Right lobe of liver (tissue), 4 donors: Measurements from ENCODE around the gene LRRC15.

Source experiments
- CTCF ChIP-seq, 4 donors: fragments of 200-600 bp in 3 of 4; fragments of 450-650 bp in 1 of 4; IDR thresholded peaks; one replicate each; pipeline versions ENCODE4 v1.5.1 to v1.8.0; 2016 to 2022; ENCODE audit warnings: antibody characterized with exemption in 4 of 4, mild to moderate bottlenecking in 2 of 4
- POLR2A ChIP-seq: fragments of 450-650 bp; IDR thresholded peaks from one replicate; pipeline ENCODE4 v1.6.1; 2017; ENCODE audit warnings: antibody characterized with exemption, mild to moderate bottlenecking
- donor health status: DM: no; HTN: no; CAD: no.
- donor health status: DM: no; HTN: no; CAD: no.
- donor health status: DM: no; HTN: yes; CAD: no.

DNA sequence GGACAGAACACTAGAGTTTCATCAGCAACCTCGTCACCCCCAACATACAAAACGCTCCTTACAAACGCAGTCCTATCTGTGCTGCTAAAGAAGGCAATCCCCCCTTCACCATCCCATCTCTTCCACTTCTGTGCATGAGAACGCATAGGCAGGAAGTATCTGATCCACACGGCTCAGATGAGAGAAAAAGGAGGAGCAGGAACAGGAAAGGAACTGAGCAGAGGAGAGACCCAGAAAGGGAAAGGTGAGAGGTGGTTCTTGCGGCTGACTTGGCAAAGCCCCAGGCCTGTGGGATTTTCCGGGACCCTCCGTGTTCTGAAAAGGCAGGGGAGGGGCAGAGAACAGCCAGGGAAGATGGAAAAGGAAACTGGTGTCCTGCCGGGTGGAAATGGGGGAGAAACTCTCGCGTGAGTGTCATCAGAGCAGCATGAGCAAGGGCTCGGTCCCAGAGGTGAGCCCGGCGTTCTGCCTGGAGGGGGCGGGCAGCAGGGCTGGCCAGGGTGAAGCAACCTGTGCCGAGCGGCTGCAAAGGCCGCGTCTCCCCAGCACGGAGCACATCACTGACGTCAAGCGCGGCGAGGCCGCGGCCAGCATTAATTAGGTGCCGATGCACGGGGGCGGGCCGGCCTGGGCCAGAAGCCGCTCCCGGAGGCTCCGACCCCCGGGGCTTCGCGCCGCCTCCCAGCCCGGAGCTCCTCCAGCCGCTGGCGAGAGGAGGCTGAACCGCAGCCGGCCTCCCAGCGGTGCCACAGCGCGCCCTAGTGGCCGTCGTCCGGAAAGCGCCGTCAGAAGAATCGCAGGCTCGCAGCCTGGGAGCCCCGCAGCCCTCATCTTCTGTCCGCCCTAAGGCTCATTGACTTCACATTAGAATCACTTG lies 54.2 kb downstream of the LRRC15 start:
- TF ChIP-seq POLR2A, result peak; percentile 50
- TF ChIP-seq CTCF (IDR thresholded peaks at IDR 0.05), result peak; percentile 97 to 99 (median 98)
